HG03439 (cell line): ENCODE measurements around the gene COL23A1.

Experiments
- ATAC-seq: cut with Tn5 transposase; IDR thresholded peaks from one replicate; pipeline ENCODE4 v1.9.1; 2021; ENCODE audit warnings: mild to moderate bottlenecking, moderate library complexity; ENCODE audit not compliant: unreplicated experiment

COL23A1 gene

GRCh38 chr5:178426326-178427130, 163.7 kb downstream of the COL23A1 start:
- no peak for ATAC-seq

GRCh38 chr5:178425621-178426068, 164.5 kb downstream of the COL23A1 start:
- no peak for ATAC-seq

- no peak for ATAC-seq
Observed at GRCh38 chr5:178424810-178425177, 165.4 kb downstream of the COL23A1 start.

GRCh38 chr5:178423901-178424809, 166.0 kb downstream of the COL23A1 start:
- ATAC-seq = no peak

- ATAC-seq = no peak
Observed at GRCh38 chr5:178423431-178423830, 166.8 kb downstream of the COL23A1 start.

GRCh38 chr5:178422400-178422775, 167.8 kb downstream of the COL23A1 start:
- no peak for ATAC-seq

- no peak for ATAC-seq
Observed at GRCh38 chr5:178421699-178422399, 168.3 kb downstream of the COL23A1 start.

- ATAC-seq = no peak
Observed at GRCh38 chr5:178421128-178421527, 169.1 kb downstream of the COL23A1 start.

GRCh38 chr5:178420354-178420781, 169.8 kb downstream of the COL23A1 start:
- ATAC-seq = no peak

GRCh38 chr5:178419651-178420050, 170.5 kb downstream of the COL23A1 start:
- ATAC-seq = no peak

GRCh38 chr5:178419196-178419595, 171.0 kb downstream of the COL23A1 start:
- ATAC-seq = no peak

- no peak for ATAC-seq
Observed at GRCh38 chr5:178418471-178419010, 171.7 kb downstream of the COL23A1 start.

GRCh38 chr5:178418031-178418430, 172.2 kb downstream of the COL23A1 start:
- no peak for ATAC-seq

- no peak for ATAC-seq
Observed at GRCh38 chr5:178417391-178417811, 172.8 kb downstream of the COL23A1 start.

- no peak for ATAC-seq
Observed at GRCh38 chr5:178416919-178417318, 173.3 kb downstream of the COL23A1 start.

- ATAC-seq = no peak
Observed at GRCh38 chr5:178416206-178416882, 173.8 kb downstream of the COL23A1 start.

- no peak for ATAC-seq
Observed at GRCh38 chr5:178415353-178415752, 174.8 kb downstream of the COL23A1 start.

GRCh38 chr5:178413988-178414387, 176.2 kb downstream of the COL23A1 start:
- no peak for ATAC-seq

- no peak for ATAC-seq
Observed at GRCh38 chr5:178411083-178411482, 179.1 kb downstream of the COL23A1 start.

- no peak for ATAC-seq
Observed at GRCh38 chr5:178407646-178408045, 182.5 kb downstream of the COL23A1 start.
